Ishikawa (cell line): ENCODE data around the gene C1orf210.

Experiments used
- CREB1 ChIP-seq: IDR thresholded peaks from 2 replicates; pipeline ENCODE4 v1.6.1; 2012; ENCODE audit warnings: low read depth
- EP300 ChIP-seq: IDR thresholded peaks from 2 replicates; pipeline ENCODE4 v1.6.1; 2012; ENCODE audit warnings: borderline replicate concordance
- NFIC ChIP-seq: IDR thresholded peaks from 2 replicates; pipeline ENCODE4 v1.6.1; 2012
- RAD21 ChIP-seq: IDR thresholded peaks from 2 replicates; pipeline ENCODE4 v1.6.1; 2012; ENCODE audit warnings: low read depth
- TCF12 ChIP-seq: IDR thresholded peaks from 2 replicates; pipeline ENCODE4 v1.6.1; 2012; ENCODE audit warnings: low read depth
- TEAD4 ChIP-seq: IDR thresholded peaks from 2 replicates; pipeline ENCODE4 v1.6.1; 2012
- YY1 ChIP-seq: IDR thresholded peaks from 2 replicates; pipeline ENCODE4 v1.6.1; 2012; ENCODE audit warnings: low read depth
- TF ChIP-seq, protein P1 (sequence below): IDR thresholded peaks from 2 replicates; pipeline ENCODE4 v1.6.1; 2012; ENCODE audit warnings: low read depth, mild to moderate bottlenecking
- TF ChIP-seq, protein P2 (sequence below): IDR thresholded peaks from 2 replicates; pipeline ENCODE4 v1.6.1; 2012

DNA sequence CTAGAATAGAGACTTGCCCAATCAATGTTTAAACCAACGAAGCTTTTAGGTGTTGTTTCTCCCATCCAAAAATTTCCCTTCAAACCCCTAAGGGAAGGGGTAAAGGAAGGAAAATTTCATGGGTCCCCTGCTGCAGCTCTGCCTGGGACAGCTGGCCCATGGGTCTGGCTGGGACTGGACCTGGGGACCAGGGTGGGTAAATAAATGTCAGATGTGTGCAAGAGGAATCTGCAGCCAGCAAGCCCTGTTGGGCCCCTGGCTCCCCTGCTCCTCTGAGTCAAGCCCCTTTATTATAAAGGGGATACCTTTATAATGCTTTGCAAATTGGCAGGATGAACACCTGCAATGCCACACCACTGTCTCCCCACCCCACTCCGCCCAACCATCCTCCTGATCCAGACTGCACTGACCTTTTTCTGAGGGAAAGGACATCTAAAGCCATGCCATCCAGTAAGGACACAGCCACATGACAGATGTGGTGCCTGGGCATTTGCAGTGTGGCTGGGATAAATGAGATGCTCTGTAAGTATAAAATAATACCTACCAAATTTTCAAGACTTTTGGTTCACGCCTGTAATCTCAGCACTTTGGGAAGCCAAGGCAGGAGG is 17.5 kb downstream of the C1orf210 start:
- TF ChIP-seq, protein P1, sequence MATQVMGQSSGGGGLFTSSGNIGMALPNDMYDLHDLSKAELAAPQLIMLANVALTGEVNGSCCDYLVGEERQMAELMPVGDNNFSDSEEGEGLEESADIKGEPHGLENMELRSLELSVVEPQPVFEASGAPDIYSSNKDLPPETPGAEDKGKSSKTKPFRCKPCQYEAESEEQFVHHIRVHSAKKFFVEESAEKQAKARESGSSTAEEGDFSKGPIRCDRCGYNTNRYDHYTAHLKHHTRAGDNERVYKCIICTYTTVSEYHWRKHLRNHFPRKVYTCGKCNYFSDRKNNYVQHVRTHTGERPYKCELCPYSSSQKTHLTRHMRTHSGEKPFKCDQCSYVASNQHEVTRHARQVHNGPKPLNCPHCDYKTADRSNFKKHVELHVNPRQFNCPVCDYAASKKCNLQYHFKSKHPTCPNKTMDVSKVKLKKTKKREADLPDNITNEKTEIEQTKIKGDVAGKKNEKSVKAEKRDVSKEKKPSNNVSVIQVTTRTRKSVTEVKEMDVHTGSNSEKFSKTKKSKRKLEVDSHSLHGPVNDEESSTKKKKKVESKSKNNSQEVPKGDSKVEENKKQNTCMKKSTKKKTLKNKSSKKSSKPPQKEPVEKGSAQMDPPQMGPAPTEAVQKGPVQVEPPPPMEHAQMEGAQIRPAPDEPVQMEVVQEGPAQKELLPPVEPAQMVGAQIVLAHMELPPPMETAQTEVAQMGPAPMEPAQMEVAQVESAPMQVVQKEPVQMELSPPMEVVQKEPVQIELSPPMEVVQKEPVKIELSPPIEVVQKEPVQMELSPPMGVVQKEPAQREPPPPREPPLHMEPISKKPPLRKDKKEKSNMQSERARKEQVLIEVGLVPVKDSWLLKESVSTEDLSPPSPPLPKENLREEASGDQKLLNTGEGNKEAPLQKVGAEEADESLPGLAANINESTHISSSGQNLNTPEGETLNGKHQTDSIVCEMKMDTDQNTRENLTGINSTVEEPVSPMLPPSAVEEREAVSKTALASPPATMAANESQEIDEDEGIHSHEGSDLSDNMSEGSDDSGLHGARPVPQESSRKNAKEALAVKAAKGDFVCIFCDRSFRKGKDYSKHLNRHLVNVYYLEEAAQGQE = no peak
- TF ChIP-seq TEAD4 = no peak
- TF ChIP-seq RAD21 = no peak
- no peak for TF ChIP-seq TCF12
- TF ChIP-seq YY1 = no peak
- TF ChIP-seq, protein P2, sequence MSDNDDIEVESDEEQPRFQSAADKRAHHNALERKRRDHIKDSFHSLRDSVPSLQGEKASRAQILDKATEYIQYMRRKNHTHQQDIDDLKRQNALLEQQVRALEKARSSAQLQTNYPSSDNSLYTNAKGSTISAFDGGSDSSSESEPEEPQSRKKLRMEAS = no peak
- TF ChIP-seq EP300 = no peak
- no peak for TF ChIP-seq NFIC
- TF ChIP-seq CREB1 = no peak
